GM12892 (cell line): Measurements from ENCODE around the gene ASIC2.

Experiments used
- POLR2A ChIP-seq: IDR thresholded peaks from 2 replicates; pipeline ENCODE4 v1.6.1; 2011; ENCODE audit warnings: low read depth, low read length, control low read depth
- POLR2AphosphoS5 ChIP-seq: IDR thresholded peaks from 2 replicates; pipeline ENCODE4 v1.6.1; 2011; ENCODE audit warnings: low read depth, low read length, control low read depth
- TAF1 ChIP-seq: IDR thresholded peaks from 2 replicates; pipeline ENCODE4 v1.6.1; 2011; ENCODE audit warnings: low read depth, mild to moderate bottlenecking, control low read depth, low read length, borderline replicate concordance

GRCh38 chr17:33197342-33197741, 95.8 kb downstream of the ASIC2 start:
- TF ChIP-seq POLR2A: no peak
- TF ChIP-seq TAF1: no peak
- TF ChIP-seq POLR2AphosphoS5: no peak
